Hepatocyte (in vitro differentiated cells): ENCODE data around the gene ZNF574. TPM values are rescaled to one million over a fixed set of nuclear protein-coding genes. Genes with fewer than 3 reads are reported as not detected.
"Not testable (repeated sequence)": the region's sequence is repeated elsewhere in the genome, so short reads cannot be mapped to it uniquely, and the experiment has no call there.

ENCODE experiments used
- DNase-seq: peaks from one replicate; pipeline ENCODE4 v3.0.0-alpha.2; 2016; ENCODE audit warnings: low spot score
- H2AFZ ChIP-seq: fragments of 200-600 bp; sonication (generic); 2 replicates; pipeline ENCODE4 v1.6.0; 2016; ENCODE audit warnings: antibody characterized with exemption, mild to moderate bottlenecking
- H3K27ac ChIP-seq: fragments of 200-600 bp; sonication (generic); 2 replicates; pipeline ENCODE4 v1.5.1; 2016; ENCODE audit warnings: mild to moderate bottlenecking
- H3K27me3 ChIP-seq: fragments of 200-600 bp; sonication (generic); 2 replicates; pipeline ENCODE4 v1.6.1; 2016
- H3K36me3 ChIP-seq: fragments of 200-600 bp; sonication (generic); replicated peaks from 2 replicates; pipeline ENCODE4 v1.5.1; 2016; ENCODE audit warnings: low read depth; ENCODE audit not compliant: insufficient read depth
- H3K4me1 ChIP-seq: fragments of 200-600 bp; sonication (generic); 2 replicates; pipeline ENCODE4 v1.5.1; 2016; ENCODE audit warnings: mild to moderate bottlenecking, moderate library complexity; ENCODE audit not compliant: insufficient read depth
- H3K4me2 ChIP-seq: fragments of 200-600 bp; sonication (generic); 2 replicates; pipeline ENCODE4 v1.6.0; 2016
- H3K4me3 ChIP-seq: fragments of 200-600 bp; sonication (generic); 2 replicates; pipeline ENCODE4 v1.5.1; 2016; ENCODE audit warnings: mild to moderate bottlenecking
- H3K79me2 ChIP-seq: fragments of 200-600 bp; sonication (generic); 2 replicates; pipeline ENCODE4 v1.6.0; 2017; ENCODE audit warnings: mild to moderate bottlenecking
- H3K9me2 ChIP-seq: fragments of 200-600 bp; sonication (generic); replicated peaks from 2 replicates; pipeline ENCODE4 v1.6.0; 2017; ENCODE audit warnings: mild to moderate bottlenecking; ENCODE audit not compliant: insufficient read depth
- H3K9me3 ChIP-seq: fragments of 200-600 bp; sonication (generic); 2 replicates; pipeline ENCODE4 v1.5.1; 2016; ENCODE audit warnings: low read depth, mild to moderate bottlenecking
- H4K20me1 ChIP-seq: fragments of 200-600 bp; sonication (generic); 2 replicates; pipeline ENCODE4 v1.6.0; 2016; ENCODE audit warnings: mild to moderate bottlenecking; ENCODE audit not compliant: insufficient read depth, poor library complexity, severe bottlenecking
- CTCF ChIP-seq: fragments of 200-600 bp; sonication (generic); IDR thresholded peaks from 2 replicates; pipeline ENCODE4 v1.5.1; 2016; ENCODE audit warnings: antibody characterized with exemption, mild to moderate bottlenecking; ENCODE audit not compliant: poor library complexity
- EZH2 ChIP-seq: fragments of 200-600 bp; sonication (generic); IDR thresholded peaks from 2 replicates; pipeline ENCODE4 v1.6.1; 2016; ENCODE audit warnings: antibody characterized with exemption, mild to moderate bottlenecking, borderline replicate concordance
- EZH2phosphoT487 ChIP-seq: fragments of 200-600 bp; sonication (generic); IDR thresholded peaks from one replicate; pipeline ENCODE4 v1.6.1; 2018; ENCODE audit warnings: antibody characterized with exemption, mild to moderate bottlenecking, low read depth, moderate library complexity; ENCODE audit not compliant: unreplicated experiment, severe bottlenecking
- WGBS: methylation state at CpG from one replicate; pipeline ENCODE4 v1.1.6; 2016; ENCODE audit warnings: low lambda C conversion rate; ENCODE audit errors: missing lambda C conversion rate; 5-methylcytosine and 5-hydroxymethylcytosine counted together
- polyA plus RNA-seq: library from polyadenylated mRNA; unstranded; fragments of >200 nt; fragmentation: Nextera tagmentation; extraction: Ambion mirVana; gene quantifications from 2 replicates; pipeline ENCODE4 v1.2.1, GENCODE V29; 2016
- total RNA-seq: library from RNA; depleted of rRNA; stranded (reverse); fragments of >200 nt; gene quantifications from 2 replicates; pipeline ENCODE4 v1.2.3, GENCODE V29; 2014

ZNF574 gene
- total and polyA plus RNA-seq, 2 experiments from 2014 or later, result 10.7 to 13.6 TPM

- TF ChIP-seq CTCF, result no peak
- TF ChIP-seq EZH2phosphoT487, result no peak
- no peak for TF ChIP-seq EZH2
- Histone ChIP-seq H3K9me3 (no peaks in the 10 kb centered on the region), H3K27ac (no peak overlapping the region), H3K79me2 (no peaks in the 10 kb centered on the region), H2AFZ (no peak overlapping the region), H3K4me3 (no peak overlapping the region), H3K36me3 (no peaks in the 10 kb centered on the region), H4K20me1 (no peaks in the 10 kb centered on the region), H3K4me2 (no peak overlapping the region), H3K27me3 (peaks cover 7% of the 10 kb centered on the region), H3K4me1 (no peaks in the 10 kb centered on the region), H3K9me2 (no peaks in the 10 kb centered on the region)
- 60% methylated on average over 5 of the region's 6 CpGs for WGBS
- no peak for DNase-seq
These were observed 23.5 kb downstream of the ZNF574 start for GRCh38 chr19:42099336-42099925.

GRCh38 chr19:42100241-42100640 lies 24.3 kb downstream of the ZNF574 start:
- not testable (repeated sequence) for H3K9me2 ChIP-seq, H3K4me1 ChIP-seq, H3K9me3 ChIP-seq, DNase-seq, H3K27ac ChIP-seq, H3K79me2 ChIP-seq, H3K36me3 ChIP-seq, H3K4me2 ChIP-seq, H3K4me3 ChIP-seq, H4K20me1 ChIP-seq, H2AFZ ChIP-seq
- H3K27me3 ChIP-seq, result peaks cover 12% of the 10 kb centered on the region
- 84% methylated on average over 10 of the region's 10 CpGs for WGBS

GRCh38 chr19:42102877-42103276 lies 26.9 kb downstream of the ZNF574 start:
- Histone ChIP-seq H3K9me2 (no peaks in the 10 kb centered on the region), H3K4me3 (no peak overlapping the region), H3K27me3 (peaks cover 12% of the 10 kb centered on the region), H3K79me2 (no peaks in the 10 kb centered on the region), H3K36me3 (no peaks in the 10 kb centered on the region), H3K4me1 (no peaks in the 10 kb centered on the region), H3K27ac (no peak overlapping the region), H3K9me3 (no peaks in the 10 kb centered on the region), H3K4me2 (no peak overlapping the region), H2AFZ (no peak overlapping the region), H4K20me1 (no peaks in the 10 kb centered on the region)
- WGBS, result 86% methylated on average over 2 of the region's 2 CpGs
- no peak for DNase-seq
- TF ChIP-seq EZH2phosphoT487 (no peak), EZH2 (no peak), CTCF (no peak)

GRCh38 chr19:42105368-42105767 lies 29.4 kb downstream of the ZNF574 start:
- Histone ChIP-seq H3K27ac (no peak overlapping the region), H3K79me2 (no peaks in the 10 kb centered on the region), H3K4me2 (no peak overlapping the region), H3K4me1 (no peaks in the 10 kb centered on the region), H2AFZ (no peak overlapping the region), H3K9me3 (no peaks in the 10 kb centered on the region), H3K9me2 (no peaks in the 10 kb centered on the region), H3K27me3 (peaks cover 12% of the 10 kb centered on the region), H3K4me3 (no peak overlapping the region), H3K36me3 (no peaks in the 10 kb centered on the region), H4K20me1 (no peaks in the 10 kb centered on the region)
- TF ChIP-seq EZH2, result no peak
- no peak for TF ChIP-seq EZH2phosphoT487
- no peak for TF ChIP-seq CTCF
- 83% methylated on average over 2 of the region's 2 CpGs for WGBS
- no peak for DNase-seq
